ENCODE data around the gene RASA2.

RASA2 gene

DNA sequence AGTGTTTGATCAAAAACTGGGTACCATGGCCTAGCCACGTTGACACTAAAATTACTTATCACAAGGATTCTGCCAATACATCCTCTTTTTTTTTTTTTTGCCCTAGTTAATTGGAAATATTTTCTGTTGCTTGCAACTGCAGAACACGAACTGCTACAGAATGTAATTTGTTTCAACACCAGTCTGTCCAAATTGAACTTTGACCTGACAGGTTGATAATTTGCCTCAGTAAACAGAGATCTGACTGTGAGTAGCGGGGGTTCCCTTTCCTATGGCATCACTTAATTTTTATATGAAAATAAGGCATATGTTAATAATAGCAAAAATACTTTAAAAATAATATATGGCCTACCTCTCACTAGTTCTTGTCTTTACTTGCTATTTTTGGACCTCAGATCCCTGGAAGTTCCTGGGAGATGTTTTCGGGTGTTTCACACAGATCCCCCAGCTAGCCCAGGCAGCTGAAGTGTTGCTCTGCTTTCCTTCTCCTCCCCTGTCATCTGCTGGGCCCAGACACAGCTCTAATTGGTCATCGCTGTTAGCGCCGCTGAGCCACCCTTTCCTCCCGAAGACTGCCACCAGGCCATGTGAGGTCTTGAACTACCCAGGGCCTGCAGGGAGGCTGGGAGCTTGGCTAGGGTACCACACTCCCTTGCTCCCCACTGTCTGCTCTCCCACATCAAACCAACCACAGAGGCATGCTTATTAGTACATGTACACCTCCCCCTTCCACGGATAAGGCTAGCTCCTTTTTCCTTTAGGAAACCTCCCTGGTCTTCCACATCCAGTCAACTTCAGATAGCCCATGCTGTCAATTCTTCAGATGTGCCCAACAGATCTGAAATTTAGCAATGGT lies 161.5 kb downstream of the RASA2 start:
- DNase-seq, result no peak

DNA sequence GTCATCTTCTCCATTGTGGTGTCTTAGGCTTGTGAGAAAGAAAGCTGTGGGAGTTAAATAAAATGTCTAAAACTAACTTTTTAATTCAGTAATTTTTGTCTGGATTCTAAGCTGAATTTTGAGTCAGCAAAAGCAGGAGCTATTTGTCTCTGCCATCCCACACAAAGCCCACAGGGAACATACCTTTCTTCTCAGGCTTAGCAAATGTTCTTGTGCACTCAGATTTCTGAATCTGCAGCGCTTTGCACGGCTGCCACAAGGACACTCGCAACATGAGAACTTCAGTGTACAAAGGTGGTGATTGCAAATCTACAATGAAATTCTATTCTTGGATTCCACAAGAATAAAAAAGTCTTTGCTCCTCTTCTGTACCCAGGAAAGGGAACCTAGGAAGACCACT lies 163.0 kb downstream of the RASA2 start:
- no peak for DNase-seq

DNA sequence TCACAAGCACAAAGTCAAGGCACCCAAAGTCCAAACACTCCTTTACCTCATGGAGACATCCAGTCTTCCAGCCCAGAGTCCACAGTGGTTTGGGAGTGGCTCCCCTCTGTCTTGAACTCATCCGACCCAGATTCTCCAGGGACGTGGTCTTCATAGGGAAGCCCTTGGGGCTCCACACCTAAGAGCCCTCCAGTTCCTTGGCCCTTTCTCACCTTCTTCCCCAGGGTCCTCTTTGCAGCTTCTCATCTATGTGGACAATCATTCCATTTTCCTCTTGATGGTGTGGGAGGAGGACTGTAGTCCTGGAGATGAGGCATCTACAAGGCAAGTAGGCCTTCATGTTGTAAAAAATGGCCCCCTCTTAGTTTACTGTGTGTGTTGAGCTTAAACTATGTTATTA lies 164.0 kb downstream of the RASA2 start:
- DNase-seq, result no peak

DNA sequence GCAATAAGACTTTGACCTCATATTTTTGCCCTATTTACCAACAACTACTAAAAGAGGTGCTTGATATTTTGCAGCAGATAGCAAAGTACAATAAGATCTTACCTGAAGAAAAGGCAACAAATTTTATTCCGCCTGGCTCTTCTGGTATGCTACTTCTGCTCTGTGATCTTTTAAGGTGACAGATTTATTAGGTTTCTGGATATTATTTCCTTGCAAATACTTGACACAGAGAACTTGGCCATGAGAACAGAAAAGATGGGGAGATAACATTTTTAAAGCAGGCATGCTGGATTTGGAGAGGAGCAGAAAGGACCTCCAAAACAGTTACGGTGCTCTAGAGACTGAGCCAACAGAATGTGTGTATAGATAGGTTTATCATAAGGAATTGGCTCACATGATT lies 164.6 kb downstream of the RASA2 start:
- DNase-seq, result no peak

DNA sequence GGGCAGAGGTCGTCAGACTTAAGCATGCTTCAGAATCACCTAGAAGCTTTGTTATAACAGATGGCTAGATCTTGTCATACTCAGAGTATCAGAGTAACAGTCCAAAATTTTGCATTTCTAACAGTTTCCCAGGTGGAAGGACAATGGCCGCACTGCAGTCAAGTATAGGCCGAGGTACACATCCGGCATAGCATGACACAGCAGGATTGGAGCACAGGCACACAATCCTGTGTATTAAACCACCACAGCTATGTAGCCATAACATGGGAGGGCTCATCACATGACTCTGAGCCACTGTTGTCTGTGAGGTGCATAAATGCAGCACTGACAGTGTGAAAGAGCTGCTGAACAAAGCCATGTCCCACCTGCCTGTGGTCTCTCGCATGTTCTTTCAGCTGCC lies 165.5 kb downstream of the RASA2 start:
- DNase-seq, result no peak

DNA sequence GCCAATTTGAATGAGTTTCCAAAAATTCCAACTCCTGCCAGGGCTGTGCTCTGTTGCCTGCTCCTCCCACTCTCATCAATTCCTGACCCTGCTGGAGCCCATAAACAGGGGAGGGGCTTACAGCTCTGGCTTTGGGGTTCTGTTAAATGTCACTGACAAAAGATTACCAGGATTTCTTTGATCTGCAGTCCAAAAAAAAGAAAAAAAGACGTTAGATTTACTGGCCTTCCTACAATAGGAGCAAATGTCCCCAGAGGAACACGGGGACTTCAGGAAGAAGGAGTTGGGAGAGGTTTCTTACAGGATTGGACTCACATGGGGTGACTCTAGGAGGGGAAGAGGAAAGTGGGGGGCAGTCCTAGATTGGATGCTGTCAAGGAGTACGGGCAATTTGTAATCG lies 167.0 kb downstream of the RASA2 start:
- no peak for DNase-seq

DNA sequence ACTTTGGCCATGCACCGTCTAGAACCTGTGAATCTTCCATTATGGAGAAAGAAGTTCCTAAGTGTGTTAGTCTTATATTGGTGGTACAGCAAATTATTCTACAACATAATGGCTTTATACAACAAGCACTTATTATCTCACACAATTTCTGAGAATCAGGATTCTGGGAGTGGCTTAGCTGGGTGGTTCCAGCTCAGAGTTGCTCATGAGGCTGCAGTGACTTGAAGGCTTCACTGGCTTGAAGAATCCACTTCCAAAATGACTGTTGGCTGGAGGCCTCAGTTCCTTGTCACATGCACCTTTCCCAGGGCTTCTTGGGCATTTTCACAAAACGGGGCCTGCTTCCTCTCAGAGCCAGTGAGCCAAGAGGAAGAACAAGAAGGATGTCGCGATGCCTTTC lies 169.0 kb downstream of the RASA2 start:
- DNase-seq, result no peak

DNA sequence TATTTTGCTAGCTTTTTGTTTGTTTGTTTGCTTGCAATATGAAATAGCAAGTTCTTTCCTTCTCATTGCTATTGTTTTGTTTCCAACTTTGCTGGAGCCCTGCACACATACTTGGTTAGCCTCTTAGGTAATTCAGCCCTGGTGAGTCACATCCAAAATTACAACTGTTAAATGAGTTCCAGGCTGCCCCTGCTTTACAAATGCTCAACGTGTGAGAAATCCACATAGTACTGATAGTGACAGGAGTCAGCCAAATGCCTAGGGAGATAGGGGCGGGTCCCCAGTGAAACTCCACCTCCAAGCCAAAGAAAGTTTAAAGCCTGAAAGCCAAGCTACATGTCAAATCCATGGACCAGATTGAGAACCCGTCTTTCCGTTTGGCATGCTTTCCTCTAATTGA lies 169.9 kb downstream of the RASA2 start:
- no peak for DNase-seq

DNA sequence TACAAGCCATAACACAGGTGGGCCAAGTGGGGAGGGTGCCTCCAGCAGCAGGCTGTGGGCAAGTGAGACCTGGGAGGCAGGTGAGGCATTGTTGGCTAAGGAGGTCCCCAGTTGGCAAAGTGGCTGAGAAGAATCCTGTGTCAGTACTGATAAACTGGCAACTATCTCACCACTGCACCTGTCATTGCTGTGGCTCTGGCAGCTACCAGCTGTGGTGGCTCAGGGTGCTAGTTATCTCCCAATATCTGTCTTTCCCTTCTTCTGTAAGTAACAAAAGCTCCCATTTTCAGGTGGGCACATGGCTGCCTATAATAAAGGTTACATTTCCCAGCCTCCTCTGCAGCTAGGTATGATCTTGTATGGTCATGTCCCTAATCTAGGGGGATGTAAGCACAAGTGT lies 170.7 kb downstream of the RASA2 start:
- DNase-seq, result no peak

DNA sequence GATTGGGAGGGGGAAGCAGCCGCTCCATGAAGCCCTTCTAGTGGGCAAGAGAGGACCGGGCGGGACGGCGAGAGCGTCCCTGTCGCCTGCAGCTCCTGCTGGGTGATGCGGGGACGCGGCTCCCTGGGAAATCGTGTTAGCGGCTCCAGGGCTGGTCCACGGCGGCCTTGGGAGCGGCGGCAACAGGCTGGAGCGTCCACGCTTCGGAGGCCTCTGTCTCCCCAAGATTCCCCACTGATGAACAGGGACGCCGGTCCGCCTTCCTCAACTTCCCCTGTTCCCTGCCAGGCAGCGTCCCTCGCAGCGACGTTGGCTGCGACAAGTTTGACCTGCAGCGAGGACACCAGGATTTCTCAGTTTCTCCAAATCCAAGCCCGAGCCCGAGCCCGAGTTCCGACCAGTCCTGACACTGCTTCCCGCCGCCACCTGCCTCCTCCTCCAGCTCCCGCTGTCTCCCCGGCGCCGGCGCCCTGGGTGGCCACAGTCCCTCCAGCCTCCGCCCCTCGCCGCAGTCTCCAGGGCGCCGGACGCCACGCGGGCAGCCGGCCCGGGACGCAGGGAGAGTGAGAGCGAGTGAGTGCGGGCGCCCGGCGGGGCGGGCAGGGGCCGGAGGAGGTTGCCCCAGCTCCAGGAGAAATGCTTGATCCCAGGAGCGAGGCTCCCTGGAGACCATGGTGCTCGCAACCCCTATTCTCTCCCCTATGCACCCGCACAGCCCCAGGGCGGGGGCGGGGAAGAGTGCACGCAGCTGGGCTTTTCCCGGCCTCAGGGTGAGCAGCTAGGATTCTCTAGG lies 173.2 kb downstream of the RASA2 start:
- DNase-seq, result no peak

DNA sequence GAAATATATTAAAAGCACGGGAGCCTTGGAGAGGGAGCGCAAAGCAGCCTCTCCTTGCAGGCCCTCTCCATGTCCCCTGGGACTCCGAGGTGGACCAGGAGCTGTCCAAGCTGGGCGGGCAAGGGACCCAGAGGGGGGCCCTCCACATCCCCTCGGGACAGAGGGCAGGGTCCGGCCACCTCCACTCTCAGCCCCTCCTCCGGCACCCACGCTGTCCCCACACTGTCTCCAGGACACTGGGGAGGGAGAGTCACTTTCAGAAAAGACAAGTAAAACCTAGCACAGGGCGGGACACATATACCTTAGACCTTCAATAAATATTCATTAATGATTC lies 173.8 kb downstream of the RASA2 start:
- DNase-seq, result no peak

DNA sequence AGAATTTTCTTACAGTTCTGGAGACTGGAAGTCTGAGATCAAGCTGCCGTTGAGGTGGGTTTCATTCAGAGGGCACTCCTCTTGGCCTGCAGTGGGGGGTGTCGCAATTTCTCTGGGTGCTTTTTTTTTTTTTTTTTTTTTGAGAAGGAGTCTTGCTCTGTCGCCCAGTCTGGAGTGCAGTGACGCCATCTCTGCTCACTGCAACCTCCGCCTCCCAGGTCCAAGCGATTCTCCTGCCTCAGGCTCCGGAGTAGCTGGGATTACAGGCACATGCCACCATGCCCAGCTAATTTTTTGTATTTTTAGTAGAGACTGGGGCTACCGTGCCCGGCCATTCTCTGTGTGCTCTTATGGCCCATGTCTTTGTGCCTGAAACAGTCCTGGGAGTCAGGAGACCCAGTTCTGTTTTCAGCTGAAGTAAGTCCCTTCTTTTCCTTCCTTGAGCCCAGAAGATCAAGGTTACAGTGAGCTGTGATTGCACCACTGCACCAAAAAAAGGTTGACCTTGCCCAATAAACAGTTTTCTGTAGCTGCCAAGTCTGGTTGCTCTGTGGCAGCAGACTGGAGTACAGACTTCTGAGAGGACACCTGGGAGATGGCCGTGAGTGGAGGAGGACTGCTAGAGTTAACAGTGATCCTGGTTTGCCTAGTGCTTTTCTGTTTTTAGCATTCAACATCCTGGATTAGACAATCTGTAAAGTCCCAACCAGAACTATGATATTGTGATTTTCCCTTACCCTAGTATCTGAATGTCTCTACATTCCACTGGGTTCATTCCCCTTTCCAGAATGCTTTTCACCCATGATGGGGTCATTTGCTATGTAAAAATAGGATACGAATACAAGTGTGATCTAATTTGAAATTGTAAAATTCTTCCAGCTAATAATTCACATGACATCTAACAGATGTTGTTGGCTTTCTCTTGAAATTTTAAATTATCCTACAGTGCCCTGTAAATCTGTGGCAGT lies 174.7 kb downstream of the RASA2 start:
- no peak for DNase-seq

DNA sequence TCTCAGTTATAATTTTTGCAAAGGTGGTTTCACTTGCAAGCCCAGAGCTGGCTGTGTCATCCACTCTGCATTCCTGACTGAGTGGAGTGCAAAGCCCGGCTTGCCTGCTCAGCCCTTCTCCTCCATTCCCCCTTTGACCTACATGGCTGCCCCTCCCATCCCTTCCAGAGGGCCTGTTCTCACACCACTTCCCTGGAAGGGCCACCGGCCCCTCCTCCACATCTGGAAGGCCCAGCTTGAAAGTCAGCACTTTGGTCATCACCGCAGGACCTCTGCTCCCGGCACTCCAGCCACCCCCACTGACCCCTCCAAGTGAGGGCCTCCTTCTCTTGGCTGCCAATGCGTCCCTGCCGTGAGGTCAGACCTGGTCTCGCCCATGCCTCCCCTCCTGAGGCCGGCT lies 177.2 kb downstream of the RASA2 start:
- no peak for DNase-seq

Data from activated CD4-positive, alpha-beta T cell treated with anti-CD3 and anti-CD28 coated beads, Interleukin-2, amount 50 U/mL, for 1 hour (primary cell).